ENCODE results near the gene PRR23E.

The PRR23E gene

GRCh38 chr3:127210654-127210943 is 17.7 kb downstream of the PRR23E start:
- DNase-seq, result no peak

GRCh38 chr3:127211118-127212060 is 18.5 kb downstream of the PRR23E start:
- DNase-seq, result no peak

- no peak for DNase-seq
Measured at GRCh38 chr3:127212231-127212630, 19.3 kb downstream of the PRR23E start.

GRCh38 chr3:127212711-127213110 is 19.8 kb downstream of the PRR23E start:
- DNase-seq, result no peak

- DNase-seq, result no peak
Measured at GRCh38 chr3:127213381-127213918, 20.5 kb downstream of the PRR23E start.

GRCh38 chr3:127214975-127215374 is 22.0 kb downstream of the PRR23E start:
- DNase-seq, result no peak

- DNase-seq, result no peak
Measured at GRCh38 chr3:127215714-127216414, 22.9 kb downstream of the PRR23E start.

- DNase-seq, result no peak
Measured at GRCh38 chr3:127216415-127217261, 23.7 kb downstream of the PRR23E start.

GRCh38 chr3:127217596-127218453 is 24.9 kb downstream of the PRR23E start:
- no peak for DNase-seq

GRCh38 chr3:127218454-127218922 is 25.6 kb downstream of the PRR23E start:
- no peak for DNase-seq

- no peak for DNase-seq
Measured at GRCh38 chr3:127220497-127220896, 27.6 kb downstream of the PRR23E start.

- no peak for DNase-seq
Measured at GRCh38 chr3:127221037-127221436, 28.1 kb downstream of the PRR23E start.

GRCh38 chr3:127221446-127222035 is 28.6 kb downstream of the PRR23E start:
- no peak for DNase-seq

GRCh38 chr3:127222163-127222562 is 29.2 kb downstream of the PRR23E start:
- DNase-seq, result no peak

- DNase-seq, result no peak
Measured at GRCh38 chr3:127222664-127223063, 29.7 kb downstream of the PRR23E start.

- DNase-seq, result no peak
Measured at GRCh38 chr3:127224118-127224517, 31.2 kb downstream of the PRR23E start.

GRCh38 chr3:127226457-127226856 is 33.5 kb downstream of the PRR23E start:
- DNase-seq, result no peak

- DNase-seq, result peak; percentile 79
Measured at GRCh38 chr3:127226946-127227842, 34.3 kb downstream of the PRR23E start.

- DNase-seq, result no peak
Measured at GRCh38 chr3:127228866-127229265, 35.9 kb downstream of the PRR23E start.

GRCh38 chr3:127233371-127233770 is 40.4 kb downstream of the PRR23E start:
- DNase-seq, result no peak
